ENCODE measurements around the gene ERC2. TPM values are rescaled to one million over a fixed set of nuclear protein-coding genes. Genes with fewer than 3 reads are reported as not detected.

ERC2 gene
- total and polyA plus RNA-seq, 2 of the 8 experiments (the other 6 are each of a cell fraction or from before 2014, with no cell fraction given): 16.4 to 22.8 TPM

DNA sequence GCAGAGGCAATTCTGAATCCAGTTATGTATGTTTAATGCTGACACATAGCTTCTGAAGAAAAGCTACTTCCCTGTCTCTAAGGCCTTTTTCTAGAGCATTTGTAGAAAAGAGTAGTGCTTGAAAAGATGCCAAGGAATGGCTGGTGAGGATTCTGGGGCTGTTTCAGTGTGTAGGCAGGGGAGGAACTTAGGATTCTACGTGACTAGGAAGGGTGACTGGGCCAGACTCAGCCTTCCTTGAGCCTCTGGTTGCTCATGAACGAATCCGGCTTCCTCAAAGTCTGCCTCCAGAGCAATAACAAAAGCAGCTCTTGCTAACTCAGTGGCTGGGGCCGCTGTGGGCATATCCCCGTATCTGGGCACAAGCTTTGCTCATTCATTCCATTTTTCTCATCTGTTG is 876.4 kb downstream of the ERC2 start (continued):
- TF ChIP-seq, protein P1, sequence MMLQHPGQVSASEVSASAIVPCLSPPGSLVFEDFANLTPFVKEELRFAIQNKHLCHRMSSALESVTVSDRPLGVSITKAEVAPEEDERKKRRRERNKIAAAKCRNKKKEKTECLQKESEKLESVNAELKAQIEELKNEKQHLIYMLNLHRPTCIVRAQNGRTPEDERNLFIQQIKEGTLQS (IDR thresholded peaks at IDR 0.05; ENCODE audit: insufficient read depth, low read depth, low read length): no peak
- TF ChIP-seq NANOG (IDR thresholded peaks at IDR 0.05; ENCODE audit: insufficient read depth, low read depth, low read length, poor library complexity, severe bottlenecking): no peak
- no peak for TF ChIP-seq RBBP5 (IDR thresholded peaks at IDR 0.05; ENCODE audit: borderline replicate concordance, low read depth, low read length)
- TF ChIP-seq CHD1 (IDR thresholded peaks at IDR 0.05; ENCODE audit: low read depth, low read length): no peak
- TF ChIP-seq, protein P2, sequence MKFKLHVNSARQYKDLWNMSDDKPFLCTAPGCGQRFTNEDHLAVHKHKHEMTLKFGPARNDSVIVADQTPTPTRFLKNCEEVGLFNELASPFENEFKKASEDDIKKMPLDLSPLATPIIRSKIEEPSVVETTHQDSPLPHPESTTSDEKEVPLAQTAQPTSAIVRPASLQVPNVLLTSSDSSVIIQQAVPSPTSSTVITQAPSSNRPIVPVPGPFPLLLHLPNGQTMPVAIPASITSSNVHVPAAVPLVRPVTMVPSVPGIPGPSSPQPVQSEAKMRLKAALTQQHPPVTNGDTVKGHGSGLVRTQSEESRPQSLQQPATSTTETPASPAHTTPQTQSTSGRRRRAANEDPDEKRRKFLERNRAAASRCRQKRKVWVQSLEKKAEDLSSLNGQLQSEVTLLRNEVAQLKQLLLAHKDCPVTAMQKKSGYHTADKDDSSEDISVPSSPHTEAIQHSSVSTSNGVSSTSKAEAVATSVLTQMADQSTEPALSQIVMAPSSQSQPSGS (IDR thresholded peaks at IDR 0.05; ENCODE audit: low read length): no peak
- TF ChIP-seq KDM1A (IDR thresholded peaks at IDR 0.05; ENCODE audit: borderline replicate concordance, low read length): no peak

Measured in H1 (cell line).